SU-DHL-6 (cell line): Measurements from ENCODE around the gene AZGP1.

Experiments
- CTCF ChIP-seq: fragments of 200-600 bp; sonication (generic); IDR thresholded peaks from one replicate; pipeline ENCODE4 v1.5.1; 2017; ENCODE audit warnings: antibody characterized with exemption, mild to moderate bottlenecking, low read length, moderate library complexity; ENCODE audit not compliant: insufficient read depth, poor library complexity, severe bottlenecking
- EZH2phosphoT487 ChIP-seq: fragments of 200-600 bp; sonication (generic), shearing (Covaris generic); conservative IDR thresholded peaks from 2 replicates; pipeline ENCODE4 v1.6.1; 2018; ENCODE audit warnings: mild to moderate bottlenecking, antibody characterized with exemption, low read length, moderate library complexity, mixed read lengths

- TF ChIP-seq EZH2phosphoT487 (no peak), CTCF (no peak)
Observed at GRCh38 chr7:99955247-99955646, 20.6 kb downstream of the AZGP1 start.
